SK-N-SH (cell line): ENCODE measurements around the gene GDPD2. TPM values are rescaled to one million over a fixed set of nuclear protein-coding genes. Genes with fewer than 3 reads are reported as not detected.

Experiments
- CTCF ChIA-PET: fragments of 300-600, 350-600 bp; formaldehyde crosslinking; extraction: SDS; loops from one replicate; lab custom pipeline; 2021; lab: Yijun Ruan, JAX
- POLR2A ChIA-PET: fragments of 350-600 bp; sonication (Branson Sonifier 250); formaldehyde crosslinking; extraction: SDS; loops from one replicate; lab custom pipeline; 2020; ENCODE audit warnings: antibody characterized with exemption, inconsistent platforms; lab: Yijun Ruan, JAX
- DNase-seq: peaks from one replicate; pipeline ENCODE4 v3.0.0; 2012
- H2AFZ ChIP-seq: fragments of 200-600 bp; sonication (generic); 2 replicates; pipeline ENCODE4 v1.8.1; 2016; ENCODE audit warnings: antibody characterized with exemption, mild to moderate bottlenecking, low read depth
- H3F3A ChIP-seq: fragments of 200-600 bp; sonication (generic); replicated peaks from 2 replicates; pipeline ENCODE3; 2016; ENCODE audit warnings: antibody characterized with exemption, mild to moderate bottlenecking; ENCODE audit not compliant: insufficient read depth
- H3K27ac ChIP-seq, 2 experiments: fragments of 200-500 bp in 1 of 2; fragments of 200-600 bp in 1 of 2; sonication (Bioruptor generic) in 1 of 2; sonication (generic), shearing (Covaris generic) in 1 of 2; 2 replicates each; pipeline versions ENCODE4 v1.5.1 to v1.6.1; 2014 to 2016; ENCODE audit warnings: low read depth in 2 of 2, inconsistent platforms in 1 of 2, low read length in 1 of 2, mild to moderate bottlenecking in 1 of 2, mixed read lengths in 1 of 2
- H3K27me3 ChIP-seq: fragments of 200-600 bp; sonication (generic), shearing (Covaris generic); 2 replicates; pipeline ENCODE4 v1.6.1; 2016; ENCODE audit warnings: mixed run types; ENCODE audit not compliant: insufficient read depth
- H3K36me3 ChIP-seq, 2 experiments: fragments of 200-500 bp in 1 of 2; fragments of 200-600 bp in 1 of 2; sonication (Bioruptor generic) in 1 of 2; sonication (generic) in 1 of 2; replicated peaks in 1 of 2; 2 replicates each; pipeline versions ENCODE3 to v1.5.1; 2014 to 2016; ENCODE audit warnings: low read length in 1 of 2, mild to moderate bottlenecking in 1 of 2; ENCODE audit not compliant: insufficient read depth in 2 of 2, control insufficient read depth in 1 of 2
- H3K4me1 ChIP-seq, 2 experiments: fragments of 200-500 bp in 1 of 2; fragments of 200-600 bp in 1 of 2; sonication (Bioruptor generic) in 1 of 2; sonication (generic), shearing (Covaris generic) in 1 of 2; 2 replicates each; pipeline versions ENCODE4 v1.5.1 to v1.6.1; 2014 to 2016; ENCODE audit warnings: low read depth in 1 of 2, low read length in 1 of 2, mixed run types in 1 of 2; ENCODE audit not compliant: insufficient read depth in 2 of 2, control insufficient read depth in 1 of 2
- H3K4me2 ChIP-seq: fragments of 200-600 bp; sonication (generic), shearing (Covaris generic); 2 replicates; pipeline ENCODE4 v1.6.1; 2017; ENCODE audit warnings: mixed run types
- H3K4me3 ChIP-seq, 2 experiments: fragments of 200-500 bp in 1 of 2; fragments of 200-600 bp in 1 of 2; sonication (Bioruptor generic) in 1 of 2; sonication (generic), shearing (Covaris generic) in 1 of 2; 2 replicates each; pipeline versions ENCODE4 v1.5.1 to v1.8.1; 2014 to 2016; ENCODE audit warnings: low read depth in 2 of 2, inconsistent platforms in 1 of 2, low read length in 1 of 2, mild to moderate bottlenecking in 1 of 2, mixed read lengths in 1 of 2, moderate library complexity in 1 of 2
- H3K79me2 ChIP-seq: fragments of 200-600 bp; sonication (generic); 2 replicates; pipeline ENCODE4 v1.8.1; 2017; ENCODE audit warnings: mild to moderate bottlenecking; ENCODE audit not compliant: insufficient read depth
- H3K9ac ChIP-seq: fragments of 200-600 bp; sonication (generic); 2 replicates; pipeline ENCODE4 v1.6.1; 2017; ENCODE audit warnings: mixed run types
- H3K9me2 ChIP-seq: fragments of 200-600 bp; sonication (generic); 2 replicates; pipeline ENCODE4 v1.6.1; 2017; ENCODE audit warnings: mixed run types
- H3K9me3 ChIP-seq: fragments of 200-600 bp; sonication (generic); 2 replicates; pipeline ENCODE4 v1.6.1; 2017; ENCODE audit warnings: mixed run types, mild to moderate bottlenecking, moderate library complexity
- H4K20me1 ChIP-seq: fragments of 200-600 bp; sonication (generic); 2 replicates; pipeline ENCODE4 v1.6.1; 2017; ENCODE audit warnings: mild to moderate bottlenecking, mixed run types; ENCODE audit not compliant: insufficient read depth
- EP300 ChIP-seq, 2 experiments: IDR thresholded peaks; 2 replicates each; pipeline versions ENCODE4 v1.4.0 to v1.6.1; 2012; ENCODE audit warnings: borderline replicate concordance in 1 of 2, low read depth in 1 of 2, low read length in 1 of 2
- FOXJ3 ChIP-seq: sonication (generic); formaldehyde crosslinking; IDR thresholded peaks from 2 replicates; pipeline ENCODE4 v1.5.1; 2020; ENCODE audit warnings: mild to moderate bottlenecking, missing genetic modification reagents
- IRF3 ChIP-seq: fragments of 150-350 bp; IDR thresholded peaks from 2 replicates; pipeline ENCODE4 v1.6.1; 2016; ENCODE audit warnings: mild to moderate bottlenecking, low read depth, low read length
- MAX ChIP-seq: IDR thresholded peaks from 2 replicates; pipeline ENCODE4 v1.4.0; 2012; ENCODE audit warnings: low read depth
- RAD21 ChIP-seq: IDR thresholded peaks from 2 replicates; pipeline ENCODE4 v1.6.1; 2012; ENCODE audit warnings: mild to moderate bottlenecking, low read length
- RCOR1 ChIP-seq: fragments of 150-350 bp; IDR thresholded peaks from 2 replicates; pipeline ENCODE4 v1.6.1; 2017; ENCODE audit warnings: antibody characterized with exemption, low read length
- TAF1 ChIP-seq: IDR thresholded peaks from 2 replicates; pipeline ENCODE4 v1.6.1; 2012; ENCODE audit warnings: low read depth, mild to moderate bottlenecking, low read length, moderate library complexity, borderline replicate concordance
- USF1 ChIP-seq: IDR thresholded peaks from 2 replicates; pipeline ENCODE4 v1.4.0; 2012; ENCODE audit warnings: low read depth, borderline replicate concordance
- WGBS: methylation state at CpG from one replicate; pipeline ENCODE4 v1.1.6; 2017; ENCODE audit warnings: low lambda C conversion rate; 5-methylcytosine and 5-hydroxymethylcytosine counted together
- polyA plus RNA-seq, 3 experiments: library from polyadenylated mRNA; depleted of rRNA; stranded (reverse); fragments of >200 nt; gene quantifications; 2 replicates each; pipeline ENCODE4 v1.2.3, GENCODE V29; 2012
- TF ChIP-seq, protein P1 (sequence below): IDR thresholded peaks from 2 replicates; pipeline ENCODE4 v1.4.0; 2012; ENCODE audit warnings: low read depth, borderline replicate concordance

The GDPD2 gene
- polyA plus RNA-seq, 1 of the 3 experiments (the other 2 are of a cell fraction) = 0.08 TPM

DNA sequence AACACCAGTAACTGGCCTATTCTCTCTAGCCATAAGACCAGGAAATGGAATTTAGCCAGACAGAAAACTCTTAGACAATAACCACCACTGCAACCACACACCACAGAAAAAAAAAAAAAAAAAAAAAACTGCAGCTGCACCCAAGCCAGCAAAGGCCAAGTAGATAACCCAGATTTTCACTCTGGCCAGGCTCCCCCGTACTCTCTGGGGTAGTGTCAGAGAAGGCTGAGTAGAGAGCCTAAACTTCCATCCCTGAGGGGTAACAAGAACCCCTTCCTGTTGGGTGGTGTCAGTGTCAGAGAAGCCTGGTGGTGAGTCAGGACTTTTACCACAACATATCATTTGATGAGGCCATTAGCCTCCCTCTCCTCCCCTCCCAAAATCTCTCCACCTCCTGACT lies 15.9 kb downstream of the GDPD2 start:
- Histone ChIP-seq H3K36me3 (no peaks in the 10 kb centered on the region), H2AFZ (peak overlapping the region; percentile 65; the same call in 1 of the 2 replicates), H3K9ac (no peak overlapping the region), H3K9me3 (no peaks in the 10 kb centered on the region), H3F3A (no peaks in the 10 kb centered on the region), H3K27me3 (no peaks in the 10 kb centered on the region; the same call in 1 of the 2 replicates)
- no peak for TF ChIP-seq USF1
- TF ChIP-seq, all 33 proteins: peak for 0
- WGBS = 27% methylated on average over 1 of the region's 1 CpG
- Histone ChIP-seq H3K9me2 (no peaks in the 10 kb centered on the region), H3K4me2 (no peak overlapping the region), H4K20me1 (no peaks in the 10 kb centered on the region), H3K27ac (no peak overlapping the region), H3K79me2 (no peaks in the 10 kb centered on the region), H3K4me1 (peaks cover 0 to 5% of the 10 kb centered on the region in 2 experiments; a peak in 1 of 4 replicates), H3K4me3 (no peak overlapping the region)
- CTCF ChIA-PET = no interaction called here
- POLR2A ChIA-PET = no interaction called here
- DNase-seq = no peak

- POLR2A ChIA-PET = no interaction called here
- Histone ChIP-seq H3K27ac (no peak overlapping the region), H3K9me3 (no peaks in the 10 kb centered on the region), H3K4me3 (no peak overlapping the region), H3K27me3 (peaks cover 14% of the 10 kb centered on the region), H4K20me1 (no peaks in the 10 kb centered on the region), H3K36me3 (no peaks in the 10 kb centered on the region), H3K79me2 (no peaks in the 10 kb centered on the region), H3K4me1 (no peaks in the 10 kb centered on the region; a peak in 1 of 4 replicates), H2AFZ (no peak overlapping the region), H3K9me2 (no peaks in the 10 kb centered on the region), H3K4me2 (no peak overlapping the region), H3K9ac (no peak overlapping the region), H3F3A (no peaks in the 10 kb centered on the region)
- no peak for DNase-seq
- TF ChIP-seq FOXJ3 (no peak), IRF3 (no peak), RAD21 (no peak), MAX (no peak), TAF1 (no peak), RCOR1 (no peak), EP300 (IDR thresholded peaks at IDR 0.05; ENCODE audit: borderline replicate concordance in 1 of 2, low read depth in 1 of 2, low read length in 1 of 2) (no peak)
- TF ChIP-seq, protein P1, sequence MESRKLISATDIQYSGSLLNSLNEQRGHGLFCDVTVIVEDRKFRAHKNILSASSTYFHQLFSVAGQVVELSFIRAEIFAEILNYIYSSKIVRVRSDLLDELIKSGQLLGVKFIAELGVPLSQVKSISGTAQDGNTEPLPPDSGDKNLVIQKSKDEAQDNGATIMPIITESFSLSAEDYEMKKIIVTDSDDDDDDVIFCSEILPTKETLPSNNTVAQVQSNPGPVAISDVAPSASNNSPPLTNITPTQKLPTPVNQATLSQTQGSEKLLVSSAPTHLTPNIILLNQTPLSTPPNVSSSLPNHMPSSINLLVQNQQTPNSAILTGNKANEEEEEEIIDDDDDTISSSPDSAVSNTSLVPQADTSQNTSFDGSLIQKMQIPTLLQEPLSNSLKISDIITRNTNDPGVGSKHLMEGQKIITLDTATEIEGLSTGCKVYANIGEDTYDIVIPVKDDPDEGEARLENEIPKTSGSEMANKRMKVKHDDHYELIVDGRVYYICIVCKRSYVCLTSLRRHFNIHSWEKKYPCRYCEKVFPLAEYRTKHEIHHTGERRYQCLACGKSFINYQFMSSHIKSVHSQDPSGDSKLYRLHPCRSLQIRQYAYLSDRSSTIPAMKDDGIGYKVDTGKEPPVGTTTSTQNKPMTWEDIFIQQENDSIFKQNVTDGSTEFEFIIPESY = no peak
- 27% methylated on average over 6 of the region's 6 CpGs for WGBS
- CTCF ChIA-PET = interaction anchor here (0.9 kb wide), 1 partner anchor 10 kb away, joined by 3 read pairs; no protein-coding TSS in a partner anchor
These were observed 19.1 kb downstream of the GDPD2 start for GRCh38 chrX:70442224-70442623.
